ENCODE data around the gene DIS3L2. TPM values are rescaled to one million over a fixed set of nuclear protein-coding genes. Genes with fewer than 3 reads are reported as not detected.
"Not testable (repeated sequence)": the region's sequence is repeated elsewhere in the genome, so short reads cannot be mapped to it uniquely, and the experiment has no call there.

Gene DIS3L2
- total RNA-seq, 4 donors from 2014 or later, result 16.1 to 26.7 (median 22.0) TPM

GRCh38 chr2:232365621-232366321 lies 404.3 kb downstream of the DIS3L2 start:
- intact Hi-C loops (cut with DNase I), result no loop called here
- H3K27ac ChIP-seq (replicated peaks in 1 of 4), result no peak overlapping the region
- peaks cover 0 to 4% (median 0%) of the 10 kb centered on the region in 4 donors for H3K4me1 ChIP-seq
- TF ChIP-seq EP300 (IDR thresholded peaks at IDR 0.05) (no peak), CTCF (IDR thresholded peaks at IDR 0.05) (no peak), POLR2AphosphoS5 (IDR thresholded peaks at IDR 0.05) (no peak), POLR2A (IDR thresholded peaks at IDR 0.05; ENCODE audit: low read depth) (no peak)
- H3K36me3 ChIP-seq, result no peaks in the 10 kb centered on the region
- DNase-seq (ENCODE audit: extremely low spot score), result no peak
- H3K27me3 ChIP-seq, result peaks cover 0 to 35% (median 0%) of the 10 kb centered on the region in 4 donors
- WGBS, result 63% methylated on average over 8 of the region's 20 CpGs
- no peak overlapping the region for H3K4me3 ChIP-seq
- no peaks in the 10 kb centered on the region for H3K9me3 ChIP-seq

GRCh38 chr2:232366461-232366860 lies 404.9 kb downstream of the DIS3L2 start:
- H3K36me3 ChIP-seq; H3K4me3 ChIP-seq; H3K9me3 ChIP-seq; H3K4me1 ChIP-seq; H3K27ac ChIP-seq (replicated peaks in 1 of 4); intact Hi-C loops (cut with DNase I); DNase-seq (ENCODE audit: extremely low spot score): not testable (repeated sequence)
- peaks cover 0 to 35% (median 0%) of the 10 kb centered on the region in 4 donors for H3K27me3 ChIP-seq
- 87% methylated on average over 21 of the region's 23 CpGs for WGBS

- intact Hi-C loops (cut with DNase I), result no loop called here
- TF ChIP-seq POLR2AphosphoS5 (IDR thresholded peaks at IDR 0.05), result no peak
- TF ChIP-seq EP300 (IDR thresholded peaks at IDR 0.05), result no peak
- no peak for TF ChIP-seq POLR2A (IDR thresholded peaks at IDR 0.05; ENCODE audit: low read depth)
- TF ChIP-seq CTCF (IDR thresholded peaks at IDR 0.05), result no peak
- H3K27ac ChIP-seq (replicated peaks in 1 of 4), result no peak overlapping the region
- peaks cover 0 to 4% (median 0%) of the 10 kb centered on the region in 4 donors for H3K4me1 ChIP-seq
- H3K9me3 ChIP-seq, result no peaks in the 10 kb centered on the region
- peaks cover 0 to 35% (median 0%) of the 10 kb centered on the region in 4 donors for H3K27me3 ChIP-seq
- WGBS, result 69% methylated on average over 7 of the region's 7 CpGs
- DNase-seq (ENCODE audit: extremely low spot score), result no peak
- H3K4me3 ChIP-seq, result no peak overlapping the region
- H3K36me3 ChIP-seq, result no peaks in the 10 kb centered on the region
Measured at GRCh38 chr2:232367016-232367415, 405.5 kb downstream of the DIS3L2 start.

- 78% methylated on average over 8 of the region's 13 CpGs for WGBS
- H3K9me3 ChIP-seq, result no peaks in the 10 kb centered on the region
- TF ChIP-seq CTCF (IDR thresholded peaks at IDR 0.05), result no peak
- no peak for TF ChIP-seq POLR2A (IDR thresholded peaks at IDR 0.05; ENCODE audit: low read depth)
- no peak for TF ChIP-seq POLR2AphosphoS5 (IDR thresholded peaks at IDR 0.05)
- TF ChIP-seq EP300 (IDR thresholded peaks at IDR 0.05), result no peak
- peaks cover 0 to 35% (median 0%) of the 10 kb centered on the region in 4 donors for H3K27me3 ChIP-seq
- H3K4me3 ChIP-seq, result no peak overlapping the region
- H3K36me3 ChIP-seq, result no peaks in the 10 kb centered on the region
- intact Hi-C loops (cut with DNase I), result no loop called here
- H3K27ac ChIP-seq (replicated peaks in 1 of 4), result no peak overlapping the region
- peaks cover 0 to 4% (median 0%) of the 10 kb centered on the region in 4 donors for H3K4me1 ChIP-seq
- no peak for DNase-seq (ENCODE audit: extremely low spot score)
Measured at GRCh38 chr2:232367591-232368233, 406.2 kb downstream of the DIS3L2 start.

- Histone ChIP-seq H3K4me1 (peaks cover 0 to 4% (median 0%) of the 10 kb centered on the region in 4 donors), H3K36me3 (no peaks in the 10 kb centered on the region), H3K9me3 (no peaks in the 10 kb centered on the region), H3K4me3 (no peak overlapping the region), H3K27me3 (peaks cover 0 to 35% (median 0%) of the 10 kb centered on the region in 4 donors), H3K27ac (replicated peaks in 1 of 4) (no peak overlapping the region)
- no peak for TF ChIP-seq POLR2AphosphoS5 (IDR thresholded peaks at IDR 0.05)
- no peak for TF ChIP-seq POLR2A (IDR thresholded peaks at IDR 0.05; ENCODE audit: low read depth)
- TF ChIP-seq EP300 (IDR thresholded peaks at IDR 0.05), result no peak
- TF ChIP-seq CTCF (IDR thresholded peaks at IDR 0.05), result no peak
- 87% methylated on average over 11 of the region's 15 CpGs for WGBS
- intact Hi-C loops (cut with DNase I), result no loop called here
- no peak for DNase-seq (ENCODE audit: extremely low spot score)
Measured at GRCh38 chr2:232368311-232368731, 406.8 kb downstream of the DIS3L2 start.

Data from esophagus muscularis mucosa (tissue), 4 donors.